OCI-LY7 (cell line): ENCODE measurements around the gene OASL.

Experiments
- EZH2phosphoT487 ChIP-seq: fragments of 200-600 bp; sonication (generic); IDR thresholded peaks from 2 replicates; pipeline ENCODE4 v1.6.1; 2018; ENCODE audit warnings: low read depth, borderline replicate concordance, mild to moderate bottlenecking, mixed run types, antibody characterized with exemption, low read length, moderate library complexity, mixed read lengths
- TF ChIP-seq, protein P1 (sequence below): fragments of 200-600 bp; sonication (generic); conservative IDR thresholded peaks from 2 replicates; pipeline ENCODE4 v1.5.1; 2014; ENCODE audit warnings: mild to moderate bottlenecking, antibody characterized with exemption, low read length, moderate library complexity, mixed read lengths

DNA sequence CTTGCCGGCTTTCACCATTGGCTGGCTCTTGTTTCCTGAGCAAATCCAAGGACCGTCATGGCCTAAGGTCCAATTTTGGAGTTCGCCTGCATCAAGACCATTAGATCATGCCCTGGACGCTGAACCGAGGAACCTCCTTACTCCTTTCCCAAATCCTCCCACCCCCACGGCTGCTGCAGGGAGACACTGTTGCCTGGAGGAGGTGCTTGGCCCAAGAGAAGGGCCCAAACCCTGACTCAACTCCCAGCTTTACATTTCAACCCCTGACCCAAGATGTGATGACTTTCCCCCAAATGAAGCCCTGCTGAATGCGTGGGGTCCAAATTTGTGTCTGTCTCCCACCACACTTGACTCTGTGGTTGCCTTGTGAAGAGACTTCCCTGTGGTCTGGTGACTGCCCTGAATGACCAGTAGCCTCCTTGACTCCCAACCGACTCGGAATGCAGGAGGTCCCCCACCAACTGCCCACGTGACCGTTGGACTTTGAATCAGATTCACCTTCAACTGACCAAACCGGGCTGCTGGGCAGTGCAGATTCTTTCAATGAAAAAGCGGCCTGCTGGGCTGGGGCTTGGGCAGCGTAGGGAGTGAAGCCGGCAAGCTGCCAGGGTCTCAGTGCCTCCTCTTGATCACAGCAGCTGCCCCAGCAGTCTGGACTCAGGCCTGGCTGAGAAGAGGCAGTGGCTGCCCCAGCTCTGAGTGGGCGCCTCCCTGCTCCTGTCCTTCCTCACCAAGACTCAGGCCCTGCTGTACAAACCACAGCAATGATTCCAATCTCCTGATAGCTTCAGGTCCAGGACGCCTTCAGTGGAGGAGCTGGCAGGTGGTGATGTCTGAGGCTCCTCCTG is 46.7 kb upstream of the OASL start:
- TF ChIP-seq, protein P1, sequence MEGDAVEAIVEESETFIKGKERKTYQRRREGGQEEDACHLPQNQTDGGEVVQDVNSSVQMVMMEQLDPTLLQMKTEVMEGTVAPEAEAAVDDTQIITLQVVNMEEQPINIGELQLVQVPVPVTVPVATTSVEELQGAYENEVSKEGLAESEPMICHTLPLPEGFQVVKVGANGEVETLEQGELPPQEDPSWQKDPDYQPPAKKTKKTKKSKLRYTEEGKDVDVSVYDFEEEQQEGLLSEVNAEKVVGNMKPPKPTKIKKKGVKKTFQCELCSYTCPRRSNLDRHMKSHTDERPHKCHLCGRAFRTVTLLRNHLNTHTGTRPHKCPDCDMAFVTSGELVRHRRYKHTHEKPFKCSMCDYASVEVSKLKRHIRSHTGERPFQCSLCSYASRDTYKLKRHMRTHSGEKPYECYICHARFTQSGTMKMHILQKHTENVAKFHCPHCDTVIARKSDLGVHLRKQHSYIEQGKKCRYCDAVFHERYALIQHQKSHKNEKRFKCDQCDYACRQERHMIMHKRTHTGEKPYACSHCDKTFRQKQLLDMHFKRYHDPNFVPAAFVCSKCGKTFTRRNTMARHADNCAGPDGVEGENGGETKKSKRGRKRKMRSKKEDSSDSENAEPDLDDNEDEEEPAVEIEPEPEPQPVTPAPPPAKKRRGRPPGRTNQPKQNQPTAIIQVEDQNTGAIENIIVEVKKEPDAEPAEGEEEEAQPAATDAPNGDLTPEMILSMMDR, result no peak
- TF ChIP-seq EZH2phosphoT487, result no peak
